ENCODE results near the gene MAP2K5.

DNA sequence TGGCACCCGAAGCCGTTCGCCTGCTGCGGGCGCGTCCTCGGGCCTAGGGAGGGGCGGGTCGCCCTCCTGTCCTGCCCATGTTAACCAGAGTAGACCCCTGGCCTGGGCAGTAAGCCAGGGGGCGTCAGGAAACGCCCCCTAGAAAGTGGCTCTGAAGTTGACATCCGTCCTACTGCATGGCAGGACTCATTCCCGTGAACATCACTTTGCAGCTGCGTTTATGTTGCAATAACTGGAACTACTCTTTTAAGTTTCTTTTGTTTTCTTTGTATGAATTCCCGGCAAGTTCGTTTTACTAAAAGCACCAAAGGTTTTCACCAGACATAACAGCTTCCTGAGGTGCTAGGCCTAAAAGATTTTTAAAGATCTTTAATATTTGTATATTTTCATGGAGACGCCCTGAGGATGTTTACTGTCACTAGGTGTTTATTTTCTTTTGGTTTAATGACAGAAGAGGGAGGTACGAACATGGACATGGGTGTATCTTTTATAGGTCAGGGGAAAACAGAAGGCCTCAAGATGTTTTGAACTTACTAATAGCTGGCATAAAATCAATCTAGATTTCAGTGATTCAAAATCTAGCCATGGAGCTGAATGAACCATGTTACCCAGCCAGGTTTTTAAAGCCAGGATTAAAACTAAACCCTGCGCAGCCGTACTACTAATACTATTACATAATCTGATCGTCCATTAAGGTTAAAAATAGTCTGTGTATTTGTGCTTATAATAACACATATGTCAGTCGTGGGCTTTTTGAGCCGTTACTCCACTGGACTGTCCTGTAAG, 20.5 kb upstream of the MAP2K5 start:
- TF ChIP-seq GATA3 (IDR thresholded peaks at IDR 0.05; ENCODE audit: low read depth, low read length), result no peak
- TF ChIP-seq GATA2 (IDR thresholded peaks at IDR 0.05; ENCODE audit: low read depth, low read length), result no peak

Measured in SH-SY5Y (cell line).